Small intestine (tissue), 7 donors: ENCODE results near the gene PIEZO1. TPM values are rescaled to one million over a fixed set of nuclear protein-coding genes. Genes with fewer than 3 reads are reported as not detected.

Source experiments
- DNase-seq, 2 donors: peaks; one replicate each; pipeline versions ENCODE4 v3.0.0 to v3.0.0-alpha.2; 2013
- FAIRE-seq: peaks from 2 replicates; lab custom pipeline; 2012; peaks lifted over from hg19 to GRCh38; lab: Jason Lieb, UNC
- H3K27ac ChIP-seq, 3 donors: one replicate each; pipeline ENCODE4 v1.5.1; 2013; ENCODE audit warnings: low read length in 2 of 3, mild to moderate bottlenecking in 2 of 3, control low read depth in 1 of 3, inconsistent platforms in 1 of 3, low read depth in 1 of 3, moderate library complexity in 1 of 3
- H3K27me3 ChIP-seq, 3 donors: one replicate each; pipeline ENCODE4 v1.6.1; 2013; ENCODE audit warnings: low read length in 3 of 3, inconsistent platforms in 1 of 3; ENCODE audit not compliant: control insufficient read depth in 3 of 3, insufficient read depth in 3 of 3
- H3K36me3 ChIP-seq, 3 donors: one replicate each; pipeline ENCODE4 v1.6.1; 2013; ENCODE audit warnings: low read length in 3 of 3, inconsistent platforms in 1 of 3, low read depth in 1 of 3, mild to moderate bottlenecking in 1 of 3, moderate library complexity in 1 of 3; ENCODE audit not compliant: control insufficient read depth in 3 of 3, insufficient read depth in 2 of 3
- H3K4me1 ChIP-seq, 3 donors: one replicate each; pipeline ENCODE4 v1.6.1; 2013; ENCODE audit warnings: low read length in 2 of 3, inconsistent platforms in 1 of 3, low read depth in 1 of 3, mild to moderate bottlenecking in 1 of 3, moderate library complexity in 1 of 3; ENCODE audit not compliant: control insufficient read depth in 3 of 3, insufficient read depth in 2 of 3
- H3K4me3 ChIP-seq, 3 donors: one replicate each; pipeline ENCODE4 v1.5.1; 2013; ENCODE audit warnings: low read length in 3 of 3, control low read depth in 1 of 3, inconsistent platforms in 1 of 3, low read depth in 1 of 3, mild to moderate bottlenecking in 1 of 3, moderate library complexity in 1 of 3
- H3K9me3 ChIP-seq, 2 donors: one replicate each; pipeline ENCODE4 v1.6.1; 2013; ENCODE audit warnings: low read depth in 1 of 2, low read length in 1 of 2; ENCODE audit not compliant: control insufficient read depth in 2 of 2, insufficient read depth in 1 of 2
- WGBS, 3 donors: extraction: QIAGEN DNeasy Blood & Tissue Kit; methylation state at CpG; one replicate each; pipeline ENCODE4 v1.1.7; 2013; 5-methylcytosine and 5-hydroxymethylcytosine counted together
- polyA plus RNA-seq, 4 donors: library from polyadenylated mRNA; stranded (reverse) in 3 of 4; unstranded in 1 of 4; fragments of 200-250 nt in 3 of 4; fragments of 120-200 nt in 1 of 4; gene quantifications; one replicate each; pipeline versions ENCODE4 v1.2.1 to v1.2.3, GENCODE V29; 2013
- donor health status: healthy with polysubstance abuse.
- donor health status: control.
- donor health status: control.
- donor health status: Bipolar disorder and iron deficiency.
- donor health status: healthy.

The PIEZO1 gene
- polyA plus RNA-seq, 4 donors, result 22.8 to 95.0 (median 57.7) TPM

- H3K4me1 ChIP-seq, result peaks cover 2 to 38% (median 5%) of the 10 kb centered on the region in 3 donors
- H3K27me3 ChIP-seq, result peaks cover 0 to 44% (median 2%) of the 10 kb centered on the region in 3 donors
- H3K36me3 ChIP-seq, result no peaks in the 10 kb centered on the region
- no peak overlapping the region for H3K4me3 ChIP-seq
- H3K27ac ChIP-seq, result peak overlapping the region in 1 of 3 donors; percentile 58
- no peaks in the 10 kb centered on the region for H3K9me3 ChIP-seq
- 16 to 42% (median 29%) methylated on average over 27 to 28 of the region's 28 CpGs for WGBS, 3 donors
- no peak for FAIRE-seq
- DNase-seq, result peak; percentile 77
Measured at GRCh38 chr16:88688013-88688778, 96.8 kb downstream of the PIEZO1 start.

- H3K27me3 ChIP-seq, result peaks cover 0 to 44% (median 2%) of the 10 kb centered on the region in 3 donors
- H3K27ac ChIP-seq, result peak overlapping the region in 1 of 3 donors; percentile 58
- H3K9me3 ChIP-seq, result no peaks in the 10 kb centered on the region
- H3K4me3 ChIP-seq, result no peak overlapping the region
- no peaks in the 10 kb centered on the region for H3K36me3 ChIP-seq
- WGBS, 3 donors, result 23 to 62% (median 55%) methylated on average over 3 of the region's 3 CpGs
- H3K4me1 ChIP-seq, result peaks cover 2 to 38% (median 5%) of the 10 kb centered on the region in 3 donors
- DNase-seq (no peak), FAIRE-seq (no peak)
Measured at GRCh38 chr16:88687676-88688012, 97.4 kb downstream of the PIEZO1 start.

- Histone ChIP-seq H3K27ac (no peak overlapping the region), H3K27me3 (peaks cover 0 to 44% (median 2%) of the 10 kb centered on the region in 3 donors), H3K36me3 (no peaks in the 10 kb centered on the region), H3K9me3 (no peaks in the 10 kb centered on the region), H3K4me1 (peaks cover 2 to 38% (median 5%) of the 10 kb centered on the region in 3 donors), H3K4me3 (no peak overlapping the region)
- FAIRE-seq (no peak), DNase-seq (peak in 1 of 2 donors; percentile 33)
- WGBS, 3 donors, result 12 to 55% (median 20%) methylated on average over 10 of the region's 10 CpGs
Measured at GRCh38 chr16:88687254-88687576, 97.8 kb downstream of the PIEZO1 start.

- H3K27me3 ChIP-seq, result peaks cover 0 to 45% (median 2%) of the 10 kb centered on the region in 3 donors
- H3K27ac ChIP-seq, result peak within 1 kb of the TSS in 2 of 3 donors; percentile 21 to 71
- 4 to 6% (median 6%) methylated on average over 44 to 65 of the region's 65 CpGs for WGBS, 3 donors
- peak; percentile 85 to 93 for DNase-seq
- peak within 1 kb of the TSS; percentile 41 to 60 (median 51) for H3K4me3 ChIP-seq
- H3K9me3 ChIP-seq, result no peaks in the 10 kb centered on the region
- no peaks in the 10 kb centered on the region for H3K36me3 ChIP-seq
- peaks cover 2 to 38% (median 5%) of the 10 kb centered on the region in 3 donors for H3K4me1 ChIP-seq
- no peak for FAIRE-seq
Measured at GRCh38 chr16:88686439-88687253, 98.4 kb downstream of the PIEZO1 start, which contains the start of gene SNAI3. SNAI3 (minus strand) TSS chr16:88686507; CDS start chr16:88686406, 101 bp downstream.

- WGBS, 3 donors, result 0 to 1% (median 1%) methylated on average over 21 to 25 of the region's 25 CpGs
- Histone ChIP-seq H3K4me1 (peaks cover 2 to 38% (median 5%) of the 10 kb centered on the region in 3 donors), H3K27ac (peak overlapping the region in 1 of 3 donors; percentile 71), H3K27me3 (peaks cover 0 to 51% (median 2%) of the 10 kb centered on the region in 3 donors), H3K36me3 (no peaks in the 10 kb centered on the region), H3K9me3 (no peaks in the 10 kb centered on the region), H3K4me3 (peak overlapping the region; percentile 41 to 60 (median 51))
- no peak for DNase-seq
- no peak for FAIRE-seq
Measured at GRCh38 chr16:88686062-88686438, 99.0 kb downstream of the PIEZO1 start.

- 5 to 7% (median 6%) methylated on average over 32 to 33 of the region's 33 CpGs for WGBS, 3 donors
- FAIRE-seq (no peak), DNase-seq (peak in 1 of 2 donors; percentile 48)
- no peaks in the 10 kb centered on the region for H3K9me3 ChIP-seq
- peak overlapping the region in 2 of 3 donors; percentile 21 to 71 for H3K27ac ChIP-seq
- H3K4me1 ChIP-seq, result peaks cover 2 to 38% (median 5%) of the 10 kb centered on the region in 3 donors
- no peaks in the 10 kb centered on the region for H3K36me3 ChIP-seq
- peaks cover 0 to 49% (median 2%) of the 10 kb centered on the region in 3 donors for H3K27me3 ChIP-seq
- peak overlapping the region; percentile 41 to 60 (median 51) for H3K4me3 ChIP-seq
Measured at GRCh38 chr16:88685156-88686061, 99.6 kb downstream of the PIEZO1 start.

- Histone ChIP-seq H3K27me3 (peaks cover 0 to 49% (median 2%) of the 10 kb centered on the region in 3 donors), H3K9me3 (no peaks in the 10 kb centered on the region), H3K4me3 (no peak overlapping the region), H3K36me3 (no peaks in the 10 kb centered on the region), H3K27ac (no peak overlapping the region), H3K4me1 (peaks cover 2 to 38% (median 5%) of the 10 kb centered on the region in 3 donors)
- WGBS, 3 donors, result 73 to 82% (median 75%) methylated on average over 15 of the region's 15 CpGs
- FAIRE-seq (no peak), DNase-seq (no peak)
Measured at GRCh38 chr16:88684569-88685155, 100.4 kb downstream of the PIEZO1 start.
